OCI-LY7 (cell line): ENCODE data around the gene ANO2.

Experiments used
- EZH2phosphoT487 ChIP-seq: fragments of 200-600 bp; sonication (generic); IDR thresholded peaks from 2 replicates; pipeline ENCODE4 v1.6.1; 2018; ENCODE audit warnings: low read depth, borderline replicate concordance, mild to moderate bottlenecking, mixed run types, antibody characterized with exemption, low read length, moderate library complexity, mixed read lengths
- TF ChIP-seq, protein P1 (sequence below): fragments of 200-600 bp; sonication (generic); conservative IDR thresholded peaks from 2 replicates; pipeline ENCODE4 v1.5.1; 2014; ENCODE audit warnings: mild to moderate bottlenecking, antibody characterized with exemption, low read length, moderate library complexity, mixed read lengths

DNA sequence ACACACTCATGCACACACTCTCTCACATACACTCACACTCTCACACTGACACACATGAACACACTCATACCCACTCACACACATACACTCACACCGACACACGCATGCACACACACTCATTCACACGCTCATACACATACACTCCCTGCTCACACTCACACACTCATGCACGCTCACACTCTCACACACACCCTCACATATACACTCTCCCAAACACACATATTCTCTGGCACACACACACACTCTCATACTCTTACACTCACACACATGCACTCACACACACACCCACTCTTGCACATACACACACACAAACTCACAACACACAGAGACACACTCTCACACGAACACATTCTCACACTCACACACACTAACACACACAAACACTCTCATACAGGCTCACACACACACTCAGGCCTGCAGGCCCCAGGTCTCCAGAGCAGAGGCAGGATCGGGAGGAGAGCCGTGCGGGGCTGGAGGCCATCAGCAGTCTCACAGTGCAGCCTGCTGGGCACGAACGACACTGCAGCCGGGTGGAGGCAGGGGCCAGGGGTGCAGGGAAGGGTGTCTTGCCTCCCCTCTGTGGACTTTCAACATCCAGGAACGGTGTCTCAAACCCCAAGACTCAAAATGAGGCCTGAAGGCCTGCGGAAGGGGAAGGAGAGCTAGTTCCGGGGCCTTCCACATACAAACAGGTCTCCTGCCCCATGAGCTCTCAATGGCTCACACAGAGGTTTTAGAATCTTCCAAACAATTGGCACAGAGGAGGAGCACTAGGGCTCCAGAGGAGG lies 148.7 kb downstream of the ANO2 start:
- TF ChIP-seq, protein P1, sequence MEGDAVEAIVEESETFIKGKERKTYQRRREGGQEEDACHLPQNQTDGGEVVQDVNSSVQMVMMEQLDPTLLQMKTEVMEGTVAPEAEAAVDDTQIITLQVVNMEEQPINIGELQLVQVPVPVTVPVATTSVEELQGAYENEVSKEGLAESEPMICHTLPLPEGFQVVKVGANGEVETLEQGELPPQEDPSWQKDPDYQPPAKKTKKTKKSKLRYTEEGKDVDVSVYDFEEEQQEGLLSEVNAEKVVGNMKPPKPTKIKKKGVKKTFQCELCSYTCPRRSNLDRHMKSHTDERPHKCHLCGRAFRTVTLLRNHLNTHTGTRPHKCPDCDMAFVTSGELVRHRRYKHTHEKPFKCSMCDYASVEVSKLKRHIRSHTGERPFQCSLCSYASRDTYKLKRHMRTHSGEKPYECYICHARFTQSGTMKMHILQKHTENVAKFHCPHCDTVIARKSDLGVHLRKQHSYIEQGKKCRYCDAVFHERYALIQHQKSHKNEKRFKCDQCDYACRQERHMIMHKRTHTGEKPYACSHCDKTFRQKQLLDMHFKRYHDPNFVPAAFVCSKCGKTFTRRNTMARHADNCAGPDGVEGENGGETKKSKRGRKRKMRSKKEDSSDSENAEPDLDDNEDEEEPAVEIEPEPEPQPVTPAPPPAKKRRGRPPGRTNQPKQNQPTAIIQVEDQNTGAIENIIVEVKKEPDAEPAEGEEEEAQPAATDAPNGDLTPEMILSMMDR: peak; percentile 73
- no peak for TF ChIP-seq EZH2phosphoT487
